ENCODE measurements around the gene CREB5. TPM values are rescaled to one million over a fixed set of nuclear protein-coding genes. Genes with fewer than 3 reads are reported as not detected.

CREB5 gene
- total RNA-seq, 1 donor from 2014 or later: 10.3 TPM

- no peak overlapping the region for H3K4me3 ChIP-seq
- H3K27ac ChIP-seq: no peak overlapping the region
- intact Hi-C loops (cut with DNase I): no loop called here
- no peaks in the 10 kb centered on the region for H3K27me3 ChIP-seq (ENCODE audit: low read depth)
- no peaks in the 10 kb centered on the region for H3K36me3 ChIP-seq
- no peaks in the 10 kb centered on the region for H3K4me1 ChIP-seq
- TF ChIP-seq CTCF (IDR thresholded peaks at IDR 0.05): no peak
- DNase-seq (no peak), ATAC-seq (no peak)
- no peaks in the 10 kb centered on the region for H3K9me3 ChIP-seq
Measured at GRCh38 chr7:28787106-28787505, 374.8 kb downstream of the CREB5 start.

GRCh38 chr7:28790467-28790866 lies 378.1 kb downstream of the CREB5 start:
- Histone ChIP-seq H3K4me3 (no peak overlapping the region), H3K36me3 (no peaks in the 10 kb centered on the region), H3K27me3 (ENCODE audit: low read depth) (no peaks in the 10 kb centered on the region), H3K9me3 (no peaks in the 10 kb centered on the region), H3K4me1 (no peaks in the 10 kb centered on the region), H3K27ac (no peak overlapping the region)
- DNase-seq (no peak), ATAC-seq (no peak)
- intact Hi-C loops (cut with DNase I): no loop called here
- TF ChIP-seq CTCF (IDR thresholded peaks at IDR 0.05): no peak

- TF ChIP-seq CTCF (IDR thresholded peaks at IDR 0.05): no peak
Measured at GRCh38 chr7:28792858-28793257, 380.5 kb downstream of the CREB5 start.

GRCh38 chr7:28793381-28794085 lies 381.2 kb downstream of the CREB5 start:
- ATAC-seq (peak in 1 of 2 donors; percentile 39), DNase-seq (no peak)
- TF ChIP-seq CTCF (IDR thresholded peaks at IDR 0.05): no peak
- Histone ChIP-seq H3K27me3 (ENCODE audit: low read depth) (no peaks in the 10 kb centered on the region), H3K4me3 (no peak overlapping the region), H3K36me3 (no peaks in the 10 kb centered on the region), H3K9me3 (no peaks in the 10 kb centered on the region), H3K27ac (no peak overlapping the region), H3K4me1 (no peaks in the 10 kb centered on the region)
- intact Hi-C loops (cut with DNase I): no loop called here

More at GRCh38 chr7:28792858-28793257, 380.5 kb downstream of the CREB5 start:
- Histone ChIP-seq H3K36me3 (no peaks in the 10 kb centered on the region), H3K27ac (no peak overlapping the region), H3K27me3 (ENCODE audit: low read depth) (no peaks in the 10 kb centered on the region), H3K9me3 (no peaks in the 10 kb centered on the region), H3K4me3 (no peak overlapping the region), H3K4me1 (no peaks in the 10 kb centered on the region)
- DNase-seq: no peak
- intact Hi-C loops (cut with DNase I): no loop called here
- no peak for ATAC-seq

- no peak for TF ChIP-seq CTCF (IDR thresholded peaks at IDR 0.05)
- Histone ChIP-seq H3K4me1 (no peaks in the 10 kb centered on the region), H3K27ac (no peak overlapping the region), H3K36me3 (no peaks in the 10 kb centered on the region), H3K27me3 (ENCODE audit: low read depth) (no peaks in the 10 kb centered on the region), H3K4me3 (no peak overlapping the region), H3K9me3 (no peaks in the 10 kb centered on the region)
- intact Hi-C loops (cut with DNase I): no loop called here
- ATAC-seq: no peak
- DNase-seq: no peak
Measured at GRCh38 chr7:28798274-28798673, 386.0 kb downstream of the CREB5 start.

All from lower lobe of right lung (tissue), 2 donors.